ENCODE measurements around the gene SRSF3. TPM values are rescaled to one million over a fixed set of nuclear protein-coding genes. Genes with fewer than 3 reads are reported as not detected.

The SRSF3 gene
- total RNA-seq, 2 donors from 2014 or later: 252 to 372 TPM

- Histone ChIP-seq H3K9ac (ENCODE audit: low read depth in 2 of 2, low read length in 2 of 2) (no peak overlapping the region), H3K27me3 (no peaks in the 10 kb centered on the region), H3K27ac (no peak overlapping the region), H3K4me3 (no peak overlapping the region), H3K9me3 (no peaks in the 10 kb centered on the region), H3K36me3 (no peaks in the 10 kb centered on the region), H3K4me1 (no peaks in the 10 kb centered on the region)
- intact Hi-C loops (cut with DNase I): no loop called here
- TF ChIP-seq CTCF (IDR thresholded peaks at IDR 0.05): no peak
- no peak for DNase-seq
Measured at GRCh38 chr6:36559011-36559793, 35.0 kb upstream of the SRSF3 start.

- Histone ChIP-seq H3K36me3 (no peaks in the 10 kb centered on the region), H3K27me3 (no peaks in the 10 kb centered on the region), H3K27ac (no peak overlapping the region), H3K9ac (ENCODE audit: low read depth in 2 of 2, low read length in 2 of 2) (no peak overlapping the region), H3K9me3 (no peaks in the 10 kb centered on the region), H3K4me1 (no peaks in the 10 kb centered on the region), H3K4me3 (no peak overlapping the region)
- intact Hi-C loops (cut with DNase I): no loop called here
- no peak for DNase-seq
- no peak for TF ChIP-seq CTCF (IDR thresholded peaks at IDR 0.05)
Measured at GRCh38 chr6:36560822-36561221, 33.3 kb upstream of the SRSF3 start.

GRCh38 chr6:36563237-36563927, 30.8 kb upstream of the SRSF3 start:
- H3K27me3 ChIP-seq: no peaks in the 10 kb centered on the region
- DNase-seq: no peak
- H3K27ac ChIP-seq: no peak overlapping the region
- TF ChIP-seq CTCF (IDR thresholded peaks at IDR 0.05): no peak
- H3K36me3 ChIP-seq: no peaks in the 10 kb centered on the region
- H3K9me3 ChIP-seq: no peaks in the 10 kb centered on the region
- H3K4me3 ChIP-seq: no peak overlapping the region
- no peak overlapping the region for H3K9ac ChIP-seq (ENCODE audit: low read depth in 2 of 2, low read length in 2 of 2)
- H3K4me1 ChIP-seq: no peaks in the 10 kb centered on the region
- intact Hi-C loops (cut with DNase I): no loop called here

- Histone ChIP-seq H3K36me3 (no peaks in the 10 kb centered on the region), H3K27ac (no peak overlapping the region), H3K9me3 (no peaks in the 10 kb centered on the region), H3K4me3 (no peak overlapping the region), H3K27me3 (no peaks in the 10 kb centered on the region), H3K9ac (ENCODE audit: low read depth in 2 of 2, low read length in 2 of 2) (no peak overlapping the region), H3K4me1 (no peaks in the 10 kb centered on the region)
- intact Hi-C loops (cut with DNase I): no loop called here
- no peak for DNase-seq
- no peak for TF ChIP-seq CTCF (IDR thresholded peaks at IDR 0.05)
Measured at GRCh38 chr6:36563928-36564284, 30.3 kb upstream of the SRSF3 start.

GRCh38 chr6:36566418-36566905, 27.7 kb upstream of the SRSF3 start:
- intact Hi-C loops (cut with DNase I): no loop called here
- DNase-seq: no peak
- Histone ChIP-seq H3K9ac (ENCODE audit: low read depth in 2 of 2, low read length in 2 of 2) (no peak overlapping the region), H3K4me3 (no peak overlapping the region), H3K9me3 (no peaks in the 10 kb centered on the region), H3K4me1 (no peaks in the 10 kb centered on the region), H3K27me3 (no peaks in the 10 kb centered on the region), H3K36me3 (no peaks in the 10 kb centered on the region), H3K27ac (no peak overlapping the region)
- no peak for TF ChIP-seq CTCF (IDR thresholded peaks at IDR 0.05)

Measured in colonic mucosa (tissue), 4 donors.